ENCODE data around the gene LRRC36. TPM values are rescaled to one million over a fixed set of nuclear protein-coding genes. Genes with fewer than 3 reads are reported as not detected.

The LRRC36 gene
- total RNA-seq, 1 donor from 2014 or later, result 0.41 TPM

DNA sequence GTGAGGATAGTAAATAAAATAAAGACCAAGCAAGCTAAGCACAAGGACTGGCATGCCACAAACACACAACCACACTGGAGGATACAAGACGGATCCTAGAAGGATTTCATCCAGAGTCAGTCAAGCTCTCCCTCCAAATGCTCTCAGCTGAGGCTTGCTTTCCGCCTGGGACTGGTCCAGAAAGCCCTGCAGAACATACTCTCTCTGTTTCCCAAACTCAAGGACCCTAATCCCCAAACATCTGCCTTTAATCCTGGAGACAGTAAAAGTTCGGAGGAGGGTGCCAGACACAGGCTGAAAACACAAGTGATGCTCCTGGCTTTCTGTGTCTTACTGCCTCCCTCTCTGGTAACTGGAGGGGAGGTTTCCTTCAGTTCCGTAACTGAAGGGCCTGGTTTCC, 99.0 kb downstream of the LRRC36 start:
- DNase-seq, result peak; percentile 66

DNA sequence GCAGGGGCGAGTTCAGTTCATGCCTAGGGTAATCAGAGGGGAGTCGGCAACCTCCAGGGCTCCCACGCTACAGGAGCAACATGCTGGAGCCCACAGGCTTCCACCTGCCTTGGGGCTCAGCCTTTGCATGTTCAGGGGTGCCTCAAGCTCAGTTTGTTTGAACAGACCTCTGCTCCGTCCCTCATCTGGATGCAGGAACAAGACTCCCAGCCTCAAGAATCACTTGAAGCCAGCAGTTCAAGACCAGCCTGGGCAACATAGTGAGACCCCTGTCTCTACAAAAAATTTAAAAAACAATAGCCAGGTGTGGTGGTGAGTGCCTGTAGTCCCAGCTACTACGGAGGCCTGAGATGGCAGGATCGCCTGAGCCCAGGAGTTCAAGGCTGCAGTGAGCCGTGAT, 99.4 kb downstream of the LRRC36 start:
- DNase-seq, result no peak

DNA sequence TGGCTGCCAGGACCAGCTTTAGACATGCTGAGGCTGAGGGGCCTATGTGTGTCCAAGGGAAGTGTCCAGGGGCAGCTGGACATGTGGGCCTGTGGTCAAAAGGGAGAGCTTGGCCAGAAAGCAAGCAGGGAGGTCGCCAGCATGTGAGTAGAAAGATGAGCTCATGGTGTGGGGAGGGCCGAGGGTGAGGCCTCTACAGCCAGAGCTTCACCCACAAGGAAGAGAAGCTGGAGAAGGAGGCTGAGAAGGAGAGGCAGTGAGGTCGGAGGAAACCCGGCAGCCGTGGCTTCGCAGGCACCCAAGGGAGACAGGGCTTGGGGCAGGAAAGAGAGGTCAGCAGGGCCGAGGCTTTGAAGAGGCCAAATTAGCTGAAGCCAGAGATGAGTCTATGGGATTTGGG, 100.3 kb downstream of the LRRC36 start:
- no peak for DNase-seq

DNA sequence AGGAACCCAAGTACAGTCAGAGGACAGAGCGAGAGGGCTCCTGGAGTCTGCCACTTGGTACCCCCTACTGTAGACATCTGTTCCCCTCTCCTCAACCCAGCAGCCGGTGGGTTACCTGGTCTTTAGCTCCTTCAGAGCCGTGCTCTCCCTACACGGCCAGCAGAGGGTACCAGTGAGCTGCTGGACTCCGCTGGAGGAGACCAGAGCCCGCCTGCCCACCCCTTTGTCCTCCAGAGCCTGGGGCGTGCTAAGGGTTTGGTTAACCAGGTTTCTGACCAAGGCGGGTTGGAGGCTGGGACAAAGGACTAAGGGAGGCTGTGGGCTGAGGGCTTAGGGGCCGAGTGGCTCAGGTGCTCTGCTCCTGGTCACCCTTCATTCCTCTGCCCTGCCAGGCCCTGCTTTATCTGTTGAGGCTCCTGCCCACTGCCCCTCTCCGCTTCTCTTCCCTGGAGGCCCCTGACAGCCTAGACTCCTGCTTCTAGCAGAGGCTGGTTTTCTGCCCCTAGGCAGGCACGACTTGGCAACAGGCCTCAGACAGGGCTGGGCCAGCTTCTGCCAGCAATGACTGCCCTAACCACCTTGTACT, 101.6 kb downstream of the LRRC36 start:
- DNase-seq, result peak; percentile 79

DNA sequence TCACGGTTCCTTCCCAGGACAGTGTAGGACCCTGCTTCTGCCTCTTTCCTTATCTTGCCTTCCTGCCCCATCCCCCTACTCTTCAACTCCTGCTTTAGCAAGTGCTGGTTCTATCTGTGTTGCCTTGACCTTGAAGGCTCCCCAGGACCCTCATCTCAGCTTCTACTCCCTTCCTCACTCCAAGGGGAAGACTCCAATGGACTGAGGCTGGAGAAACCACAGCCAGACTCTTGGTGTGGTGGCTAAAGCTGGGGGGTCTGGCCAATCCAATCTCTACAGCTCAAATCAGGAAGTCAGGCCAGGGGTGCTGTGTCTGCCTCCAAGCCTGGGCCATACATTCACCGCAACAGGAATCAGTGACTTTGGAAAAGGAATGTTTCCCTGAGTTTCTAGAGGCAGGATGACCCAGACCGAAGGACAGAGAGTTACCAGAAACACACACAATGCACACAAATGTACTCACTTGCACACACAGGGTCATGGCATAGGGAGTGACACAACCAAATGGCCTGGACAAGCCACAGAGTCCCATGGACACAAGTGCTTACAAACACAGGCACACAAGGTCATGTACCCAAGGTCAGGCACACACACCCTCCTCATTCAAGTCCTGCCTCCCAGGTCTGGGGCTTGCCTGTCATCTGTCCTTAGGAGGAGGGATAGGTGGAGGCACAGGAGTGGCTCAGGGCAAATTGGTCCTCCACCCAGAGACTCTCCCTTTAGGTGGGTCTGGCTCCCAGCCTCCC, 102.6 kb downstream of the LRRC36 start:
- no peak for DNase-seq

DNA sequence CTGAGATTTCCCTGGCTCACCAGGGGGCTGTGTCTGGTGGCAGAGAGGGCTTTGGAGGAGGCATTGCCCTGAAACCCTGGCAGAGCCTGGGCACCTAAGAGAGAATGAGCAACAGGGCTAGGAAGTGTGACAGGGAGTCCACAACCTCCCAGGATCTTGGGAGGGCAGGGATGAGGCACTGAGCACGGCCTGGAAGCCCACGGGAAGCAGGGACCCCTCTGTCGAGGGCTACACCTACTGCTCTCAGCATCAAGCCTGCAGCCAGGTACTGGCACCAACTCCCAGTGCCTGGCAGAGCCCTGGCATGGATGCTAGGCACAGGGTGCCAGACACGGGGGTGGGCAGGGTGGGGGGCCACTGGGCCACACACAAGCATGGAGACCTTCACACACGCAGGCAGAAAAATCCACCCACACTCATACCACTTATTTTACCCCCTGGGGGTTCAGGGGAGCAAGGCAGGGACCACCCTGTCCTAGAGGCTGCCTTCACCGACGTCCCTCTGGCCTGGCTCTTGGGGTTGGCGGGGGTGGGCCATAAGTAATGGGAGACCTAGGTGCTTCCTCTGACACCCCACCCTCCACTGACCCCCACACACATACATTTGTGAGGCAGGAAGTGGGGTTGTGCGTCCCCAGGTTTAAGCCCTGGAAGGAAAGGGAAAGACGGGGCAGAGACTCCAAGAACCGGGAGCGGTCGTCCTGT, 103.3 kb downstream of the LRRC36 start:
- DNase-seq, result no peak

DNA sequence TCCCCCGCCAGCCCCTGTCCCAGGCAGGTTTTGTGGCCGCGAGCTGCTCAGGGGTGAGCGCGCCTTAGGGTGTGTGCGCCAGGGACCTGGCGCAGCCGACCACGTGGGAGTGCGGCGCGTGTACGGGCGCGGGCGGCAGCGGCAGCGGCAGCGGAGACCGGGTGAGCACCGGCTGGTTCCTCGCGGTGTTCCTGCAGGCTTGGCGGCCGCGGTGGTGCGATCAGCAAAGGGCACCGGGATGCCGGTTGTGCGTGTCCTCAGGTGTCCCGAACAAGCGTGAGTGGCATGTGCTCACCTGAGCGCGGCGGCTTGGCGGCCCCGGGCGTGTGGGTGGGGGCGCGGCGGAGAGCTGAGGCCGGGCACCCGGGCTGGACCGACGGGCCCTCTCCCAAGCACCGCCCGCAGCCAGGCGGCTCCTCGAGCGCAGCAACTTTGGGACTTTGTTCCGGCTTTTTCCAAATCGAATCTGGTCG, 103.9 kb downstream of the LRRC36 start:
- no peak for DNase-seq

DNA sequence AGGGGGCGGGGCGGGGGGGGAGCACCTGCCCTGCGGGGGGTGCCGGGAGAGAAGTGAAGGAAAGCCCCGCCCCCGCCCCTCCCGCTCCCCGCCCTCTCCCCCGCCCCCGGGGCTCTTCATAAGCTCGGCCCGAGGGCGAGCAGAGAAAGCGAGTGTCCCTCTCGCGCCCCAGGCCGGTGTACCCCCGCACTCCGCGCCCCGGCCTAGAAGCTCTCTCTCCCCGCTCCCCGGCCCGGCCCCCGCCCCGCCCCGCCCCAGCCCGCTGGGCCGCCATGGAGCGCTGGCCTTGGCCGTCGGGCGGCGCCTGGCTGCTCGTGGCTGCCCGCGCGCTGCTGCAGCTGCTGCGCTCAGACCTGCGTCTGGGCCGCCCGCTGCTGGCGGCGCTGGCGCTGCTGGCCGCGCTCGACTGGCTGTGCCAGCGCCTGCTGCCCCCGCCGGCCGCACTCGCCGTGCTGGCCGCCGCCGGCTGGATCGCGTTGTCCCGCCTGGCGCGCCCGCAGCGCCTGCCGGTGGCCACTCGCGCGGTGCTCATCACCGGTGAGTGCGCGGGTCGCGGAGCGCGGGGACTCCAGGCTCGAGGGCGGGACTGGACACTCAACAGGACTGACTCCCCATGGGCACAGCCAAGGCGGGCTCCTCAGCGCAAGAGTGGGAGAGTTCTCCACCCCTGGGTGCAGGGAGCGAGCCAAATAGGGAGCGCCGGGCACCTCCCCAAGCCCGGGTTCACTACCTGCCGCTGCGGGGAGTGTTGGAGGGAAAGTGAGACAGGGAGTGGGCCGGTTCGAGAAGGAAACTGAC, 104.6 kb downstream of the LRRC36 start, which contains the start of gene HSD11B2:
TSS of gene HSD11B2 (plus strand) at position 145 of the 798 bp plus-strand sequence. CDS start at position 273, 128 bp downstream.
- peak; percentile 78 for DNase-seq

DNA sequence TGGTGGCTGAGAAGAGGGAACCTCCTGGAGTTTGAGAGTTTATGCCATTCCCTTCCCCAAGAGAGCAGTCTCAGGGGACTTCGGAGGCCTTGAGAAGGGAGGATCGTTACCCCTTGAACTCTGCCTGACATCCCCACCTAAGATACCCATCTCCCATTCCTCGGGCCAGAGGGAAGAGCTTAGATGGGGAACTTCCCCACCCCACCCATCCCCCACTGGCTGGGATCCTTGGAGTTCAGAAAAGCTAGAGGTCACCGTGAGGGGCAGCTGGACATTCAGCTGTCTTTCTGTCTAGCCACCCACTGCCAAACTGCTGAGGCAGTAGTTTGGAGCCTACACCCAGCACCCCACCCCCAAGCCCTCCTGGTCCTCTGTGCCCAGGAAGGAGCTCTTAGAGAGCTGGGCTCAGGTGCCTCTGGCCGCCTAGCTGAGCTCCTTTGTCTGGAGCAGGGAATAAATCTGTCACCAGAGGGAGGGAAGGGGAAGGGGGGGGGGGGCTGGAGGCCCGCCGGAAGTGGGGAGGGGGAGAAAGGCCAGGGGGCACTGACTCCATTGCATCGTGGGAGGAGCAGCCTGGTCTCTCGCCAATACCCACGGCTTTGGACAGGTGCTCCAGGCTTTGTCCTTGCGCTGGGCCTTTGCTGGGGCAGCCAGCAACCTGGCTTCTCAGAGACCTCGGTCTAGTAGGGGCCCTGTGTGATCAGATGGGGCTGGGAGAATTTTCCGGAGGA, 105.3 kb downstream of the LRRC36 start:
- no peak for DNase-seq

DNA sequence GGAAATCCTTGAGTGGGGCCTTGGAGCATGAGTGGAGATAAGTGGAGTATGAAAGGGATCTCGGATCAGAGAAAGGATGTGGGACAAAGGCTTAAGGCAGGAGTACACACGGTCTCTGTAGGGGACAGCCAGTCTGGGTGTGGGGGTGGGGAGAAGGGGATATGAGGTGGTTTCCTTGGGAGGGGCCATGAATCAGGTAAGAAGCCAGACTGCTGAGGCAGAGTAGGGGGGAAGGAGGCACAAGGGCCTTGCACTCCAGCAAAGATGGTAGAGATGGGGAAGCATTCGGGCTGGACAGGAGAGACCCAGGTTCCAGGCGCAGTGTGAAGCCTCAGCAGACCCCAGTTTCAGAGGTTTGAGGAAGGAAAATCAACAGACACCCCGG, 105.9 kb downstream of the LRRC36 start:
- DNase-seq, result no peak

DNA sequence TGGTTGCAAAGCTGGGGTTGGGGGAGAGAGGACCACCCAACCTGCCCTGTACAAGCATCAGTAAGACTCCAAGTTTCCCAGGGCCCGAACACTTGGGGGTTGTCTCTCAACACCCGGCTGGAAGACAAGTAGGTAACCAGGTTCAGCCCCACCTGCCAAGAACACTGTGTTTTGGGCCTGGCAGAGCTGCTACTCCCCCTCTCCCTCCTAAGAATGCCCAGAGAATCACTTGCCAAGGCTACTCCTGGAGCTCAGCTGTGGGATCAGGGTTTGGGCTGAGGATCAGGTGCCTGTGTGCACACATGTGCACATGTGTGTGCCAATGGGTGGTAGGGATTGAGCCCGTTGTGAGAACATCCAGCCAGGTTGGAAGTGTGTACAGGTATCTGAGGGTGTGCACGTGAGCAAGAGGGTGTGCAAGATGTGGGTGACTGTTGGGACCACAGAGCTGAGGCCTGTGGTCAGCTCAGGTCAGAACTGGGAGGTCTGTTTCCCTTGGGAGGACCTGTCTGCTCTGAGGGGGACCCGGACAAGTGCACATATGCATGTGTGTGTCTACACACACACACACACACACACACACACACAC, 106.6 kb downstream of the LRRC36 start:
- no peak for DNase-seq

Small RNAs within 50 kb of the gene (small RNA-seq; reads per million reads assigned to genes)
- gene RNU1-123P (ENCODE audit: low replicate concordance), result not detected

Other genes starting within 250 kb of the LRRC36 start
- gene PHAF1, start 216.9 kb upstream of the LRRC36 start, total RNA-seq, result 16.3 TPM
- gene B3GNT9, start 175.8 kb upstream of the LRRC36 start, total RNA-seq, result 25.2 TPM
- gene TRADD, start 166.9 kb upstream of the LRRC36 start, total RNA-seq, result 7.7 TPM
- 1.6 TPM for gene FBXL8, start 166.9 kb upstream of the LRRC36 start, total RNA-seq
- gene HSF4, start 162.1 kb upstream of the LRRC36 start, total RNA-seq, result 3.8 TPM
- 40.4 TPM for gene NOL3, start 156.3 kb upstream of the LRRC36 start, total RNA-seq
- gene MATCAP1, start 142.9 kb upstream of the LRRC36 start, total RNA-seq, result 14.1 TPM
- 3.6 TPM for gene EXOC3L1, start 136.7 kb upstream of the LRRC36 start, total RNA-seq
- gene E2F4, start 134.7 kb upstream of the LRRC36 start, total RNA-seq, result 38.9 TPM
- 4.0 TPM for gene ELMO3, start 127.7 kb upstream of the LRRC36 start, total RNA-seq
- gene TMEM208, start 99.7 kb upstream of the LRRC36 start, total RNA-seq, result 19.7 TPM
- gene FHOD1, start 79.3 kb upstream of the LRRC36 start, total RNA-seq, result 10.1 TPM
- gene SLC9A5, start 77.8 kb upstream of the LRRC36 start, total RNA-seq, result 0.10 TPM
- 21.0 TPM for gene PLEKHG4, start 47.3 kb upstream of the LRRC36 start, total RNA-seq
- gene KCTD19, start 74 bp upstream of the LRRC36 start, total RNA-seq, result 0.10 TPM
- gene TPPP3, start 66.7 kb downstream of the LRRC36 start, total RNA-seq, result 135 TPM
- 14.2 TPM for gene ZDHHC1, start 89.7 kb downstream of the LRRC36 start, total RNA-seq
- 7.8 TPM for gene HSD11B2, start 104.3 kb downstream of the LRRC36 start, total RNA-seq
- gene ATP6V0D1, start 154.3 kb downstream of the LRRC36 start, total RNA-seq, result 90.3 TPM
- not detected for gene AGRP, start 156.7 kb downstream of the LRRC36 start, total RNA-seq
- gene RIPOR1, start 202.0 kb downstream of the LRRC36 start, total RNA-seq, result 50.5 TPM
- 40.0 TPM for gene CTCF, start 235.7 kb downstream of the LRRC36 start, total RNA-seq

Data from tongue (tissue), 3 donors.